NCI-H524 treated with DMSO at 0.1 percent for 48 hours (cell line): ENCODE data around the gene SULT1B1.

Experiments used
- DNase-seq: peaks from one replicate; lab custom pipeline; 2025; lab: John Stamatoyannopoulos, UW

Gene SULT1B1

GRCh38 chr4:69697536-69698242 lies 62.7 kb downstream of the SULT1B1 start:
- DNase-seq, result no peak

DNA sequence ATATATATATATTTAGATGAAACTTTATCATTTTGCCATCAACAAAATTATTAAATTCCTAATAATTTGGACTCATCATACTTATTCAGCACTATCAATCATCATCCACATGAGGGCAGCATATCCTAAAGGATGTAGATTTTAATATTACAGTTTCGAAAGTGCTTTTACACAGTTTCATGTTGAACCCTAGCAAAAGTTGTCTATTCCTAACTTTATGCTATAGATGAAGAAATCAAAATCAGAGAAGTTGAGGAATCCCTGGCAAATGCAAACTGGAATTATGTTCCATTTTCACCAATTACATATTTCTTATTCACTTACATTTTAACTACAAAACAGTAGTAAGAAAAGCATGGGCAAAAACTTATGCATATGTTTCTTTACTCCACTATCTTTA lies 70.8 kb downstream of the SULT1B1 start:
- no peak for DNase-seq

DNA sequence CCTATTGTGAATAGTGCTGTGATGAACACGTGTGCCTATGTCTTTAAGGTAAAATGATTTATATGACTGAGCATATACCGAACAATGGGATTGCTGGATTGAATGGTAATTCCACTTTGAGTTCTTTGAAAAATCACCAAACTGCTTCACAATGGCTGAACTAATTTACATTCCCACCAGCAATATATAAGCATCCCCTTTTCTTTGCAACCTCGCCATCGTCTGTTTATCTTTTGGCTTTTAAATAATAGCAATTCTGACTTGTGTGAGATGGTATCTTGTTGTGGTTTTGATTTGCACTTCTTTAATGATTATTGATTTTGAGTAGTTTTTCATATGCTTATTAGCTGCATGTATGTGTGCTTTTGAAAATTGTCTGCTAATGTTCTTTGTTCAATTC lies 75.6 kb downstream of the SULT1B1 start:
- no peak for DNase-seq
